CD4-positive, alpha-beta T cell treated with Interferon gamma for 1 hour (primary cell): ENCODE data around the gene KCTD15.

ENCODE experiments used
- DNase-seq: peaks from one replicate; pipeline ENCODE4 v3.0.0-alpha.2; 2020

Gene KCTD15, protein sequence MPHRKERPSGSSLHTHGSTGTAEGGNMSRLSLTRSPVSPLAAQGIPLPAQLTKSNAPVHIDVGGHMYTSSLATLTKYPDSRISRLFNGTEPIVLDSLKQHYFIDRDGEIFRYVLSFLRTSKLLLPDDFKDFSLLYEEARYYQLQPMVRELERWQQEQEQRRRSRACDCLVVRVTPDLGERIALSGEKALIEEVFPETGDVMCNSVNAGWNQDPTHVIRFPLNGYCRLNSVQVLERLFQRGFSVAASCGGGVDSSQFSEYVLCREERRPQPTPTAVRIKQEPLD

DNA sequence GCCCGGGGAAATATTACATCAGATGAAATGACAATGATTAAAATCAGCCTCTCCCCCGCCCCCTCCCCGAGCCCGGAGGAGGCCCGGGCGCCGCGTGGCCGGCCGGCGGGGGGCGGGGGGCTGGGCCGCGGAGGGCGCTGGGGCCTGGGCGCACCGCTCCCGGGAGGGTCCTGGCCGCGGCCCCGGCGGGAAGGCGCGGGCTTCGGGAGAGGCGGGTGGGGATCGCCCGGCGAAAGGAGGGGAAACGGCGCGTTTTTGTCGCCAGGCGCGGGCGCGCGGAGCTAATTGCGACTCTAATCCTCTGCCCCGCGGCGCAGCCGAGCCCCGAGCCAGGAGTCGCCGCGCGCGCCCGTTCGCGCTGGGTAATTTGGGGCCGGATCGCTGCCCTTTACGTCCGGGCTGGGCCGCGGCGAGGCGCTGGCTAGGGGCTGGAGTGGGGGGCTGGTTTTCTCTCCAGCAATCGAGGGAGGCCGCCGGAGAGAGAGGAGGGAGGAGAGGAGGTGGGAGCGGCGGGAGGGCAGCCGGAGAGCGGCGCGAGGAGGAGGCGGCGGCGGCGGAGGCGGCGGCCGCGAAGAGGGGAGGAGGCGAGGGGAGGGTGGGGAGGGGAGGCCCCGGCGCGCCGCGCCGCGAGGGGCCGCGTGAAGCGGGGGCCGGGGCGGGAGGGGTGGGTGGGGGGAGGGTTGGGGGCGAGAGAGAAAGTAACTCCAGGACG lies at the start of gene KCTD15:
Gene KCTD15 (plus strand): TSS at position 707 of the 712 bp plus-strand sequence. CDS start 3,585 bp downstream, outside the sequence.
- no peak for DNase-seq

DNA sequence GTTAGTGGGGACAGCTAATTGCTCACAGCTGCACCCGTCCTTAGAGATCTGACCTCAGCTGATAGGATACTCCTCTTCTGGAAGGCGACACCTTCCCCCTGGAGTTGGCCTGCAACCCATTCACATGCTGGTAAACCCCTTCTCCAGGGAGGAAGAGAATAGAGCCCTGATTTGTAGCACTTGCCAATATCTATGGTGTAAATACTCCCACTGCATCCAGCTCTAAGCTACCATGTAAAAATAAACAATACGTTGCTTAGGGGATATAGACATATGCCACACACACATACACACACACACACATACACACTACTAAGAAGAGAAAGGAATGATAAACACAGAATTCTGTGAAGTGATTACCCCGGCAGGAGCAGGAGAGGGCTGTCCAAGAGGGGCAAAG lies 49.4 kb upstream of the KCTD15 start:
- no peak for DNase-seq

DNA sequence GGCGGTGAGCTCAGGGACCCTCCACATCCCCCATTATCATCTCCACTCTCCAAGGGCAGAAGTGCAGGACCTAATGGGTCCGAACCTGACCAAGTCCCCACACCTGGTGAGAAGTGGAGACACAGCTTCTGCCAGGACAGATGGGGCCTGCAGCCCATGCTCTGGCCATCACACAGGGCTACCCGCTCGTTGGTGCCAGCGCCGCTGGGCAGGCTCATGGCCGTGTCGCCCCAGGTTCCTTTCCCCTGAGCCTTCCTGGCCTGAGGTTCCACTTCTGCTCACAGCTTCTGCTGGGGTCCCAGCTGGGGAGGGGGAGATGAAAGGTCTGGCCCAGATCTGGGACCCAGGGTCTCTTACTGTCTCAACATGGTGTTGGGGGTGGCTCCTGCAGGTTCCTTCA lies 48.4 kb upstream of the KCTD15 start:
- DNase-seq = no peak

DNA sequence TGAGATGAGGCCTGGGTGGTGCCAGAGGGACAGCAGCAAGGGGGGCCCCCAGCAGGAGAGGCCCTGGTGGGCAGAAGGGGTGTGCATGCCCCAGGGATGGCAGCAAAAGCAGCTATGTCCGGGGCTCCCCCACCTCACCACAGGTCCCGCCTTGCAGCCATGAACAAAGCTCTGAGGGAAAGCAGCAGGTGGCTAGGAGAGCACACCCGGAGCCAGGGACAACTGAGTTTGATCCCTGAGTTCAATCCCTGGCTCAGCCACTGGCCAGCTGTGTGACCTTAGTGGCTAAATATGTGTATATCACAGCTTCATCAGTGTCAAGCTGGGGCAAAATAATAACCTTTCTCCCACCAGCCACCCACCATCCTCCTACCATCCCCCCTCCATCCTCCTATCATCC lies 47.7 kb upstream of the KCTD15 start:
- DNase-seq = no peak

DNA sequence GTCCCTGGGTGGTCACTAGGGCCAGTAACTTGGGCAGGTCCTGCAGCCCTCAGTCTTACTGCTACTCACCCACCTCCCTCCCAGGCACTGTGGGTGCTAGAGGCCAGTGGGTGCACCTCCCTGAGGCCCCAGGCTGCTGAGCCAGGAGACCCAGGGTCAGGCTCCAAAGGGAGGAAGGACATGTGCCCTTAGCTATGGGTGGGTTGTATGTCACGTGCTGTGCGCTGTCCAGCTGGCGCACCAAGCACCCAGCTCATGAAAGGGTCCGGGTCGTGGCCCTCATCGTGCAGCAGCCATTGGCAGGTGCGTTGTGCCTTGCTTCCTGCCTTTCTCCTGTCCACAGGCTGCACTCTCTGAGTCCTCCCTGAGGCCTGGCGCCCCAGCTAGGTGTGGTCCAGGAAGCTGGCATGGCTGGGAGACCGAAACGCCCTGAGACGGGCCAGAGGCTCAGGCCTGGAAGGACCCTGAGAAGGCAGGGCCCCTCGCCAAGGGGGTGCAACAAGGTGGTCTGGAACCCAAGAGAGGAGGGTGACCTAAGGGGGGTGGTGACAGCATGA lies 47.0 kb upstream of the KCTD15 start:
- no peak for DNase-seq

DNA sequence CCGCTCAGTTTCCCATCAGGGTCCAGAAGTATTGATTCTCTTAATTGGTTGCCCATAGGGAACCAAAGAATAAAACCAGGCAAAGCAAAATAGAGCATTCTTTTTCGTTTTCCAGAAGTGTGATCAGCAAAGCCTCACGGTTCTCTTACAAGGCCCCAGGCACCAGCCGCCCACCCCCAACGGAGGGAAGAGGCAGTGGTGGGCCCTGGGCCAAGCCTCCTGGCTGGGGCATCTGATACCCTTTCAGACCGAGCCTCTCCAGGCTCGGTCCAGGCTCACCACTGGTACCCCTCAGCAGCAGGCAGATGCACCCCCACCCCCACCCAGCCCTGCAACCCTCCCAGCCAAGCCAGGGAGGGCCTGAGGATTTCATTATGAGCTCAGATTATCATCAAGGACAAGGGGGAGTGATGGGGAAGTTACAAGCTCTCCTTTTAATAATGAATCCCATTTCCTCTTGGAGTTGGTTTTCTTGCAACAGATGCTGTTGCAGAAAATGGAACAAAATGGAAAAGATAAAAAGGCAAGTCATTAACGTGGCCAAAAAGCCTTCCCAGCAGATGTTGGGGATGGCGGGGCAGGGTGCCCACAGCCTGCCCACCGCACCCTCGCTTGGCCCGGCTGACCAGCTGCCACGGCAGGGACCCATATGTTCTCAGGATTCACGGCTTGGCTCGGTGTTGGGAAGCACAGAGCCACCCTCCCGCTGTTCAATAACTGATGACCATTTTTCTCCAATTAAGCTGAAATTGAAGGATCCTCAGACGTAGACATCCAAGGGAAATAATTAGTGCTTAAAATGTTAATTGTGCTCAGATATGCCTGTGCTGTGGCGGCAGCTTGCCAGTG lies 45.9 kb upstream of the KCTD15 start:
- no peak for DNase-seq

DNA sequence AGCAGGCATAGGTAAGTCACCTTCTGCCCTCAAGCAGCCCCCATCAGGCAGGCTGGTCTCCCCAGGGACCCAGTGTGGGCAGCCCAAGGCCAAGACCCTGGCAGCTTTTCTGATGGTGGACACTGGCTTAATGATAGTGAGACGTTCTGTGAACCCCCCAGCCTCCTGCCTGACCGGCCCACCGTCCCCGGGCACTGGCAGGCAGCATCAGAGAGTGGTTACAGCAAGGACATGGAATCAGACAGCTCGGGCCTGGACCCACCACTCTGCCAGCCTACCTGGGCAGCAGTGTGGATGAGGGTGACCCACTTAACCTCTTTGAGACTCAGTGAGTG lies 45.3 kb upstream of the KCTD15 start:
- no peak for DNase-seq

DNA sequence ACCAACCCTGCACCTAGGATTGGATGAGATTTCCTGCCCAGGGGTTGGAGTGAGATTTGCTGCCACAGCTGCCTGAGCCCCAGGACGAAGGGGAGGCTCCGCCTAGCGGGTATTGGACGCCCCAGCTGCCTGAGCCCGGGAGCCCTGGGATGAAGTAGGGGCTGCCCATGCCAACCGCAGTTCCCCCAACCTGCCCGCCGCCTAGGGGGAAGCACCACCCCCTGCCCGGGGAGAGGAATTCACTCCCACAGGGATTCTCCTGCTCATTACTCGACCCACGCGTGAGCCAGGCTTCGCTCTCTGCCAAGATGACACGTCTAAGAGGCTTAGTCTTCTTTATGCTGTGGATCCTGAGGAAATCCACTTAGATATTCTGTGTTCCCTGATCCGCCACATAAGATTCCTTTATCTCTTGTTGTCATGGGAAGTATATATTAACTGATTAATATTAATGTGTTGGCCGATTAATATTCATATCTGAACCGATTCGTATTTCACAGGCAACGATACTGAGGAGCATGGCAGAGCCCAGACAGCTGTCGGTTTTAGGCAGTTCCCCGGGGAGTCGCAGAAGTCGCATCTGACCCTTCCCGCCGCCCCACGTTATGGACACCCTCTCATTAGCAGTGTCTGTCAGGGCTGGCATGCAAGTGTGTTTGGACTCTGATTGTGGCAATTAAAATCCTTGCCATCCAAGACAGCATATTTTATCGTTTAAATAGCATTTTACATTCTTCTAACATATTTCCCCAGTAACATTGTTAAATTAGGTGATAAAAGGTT lies 44.5 kb upstream of the KCTD15 start:
- no peak for DNase-seq

DNA sequence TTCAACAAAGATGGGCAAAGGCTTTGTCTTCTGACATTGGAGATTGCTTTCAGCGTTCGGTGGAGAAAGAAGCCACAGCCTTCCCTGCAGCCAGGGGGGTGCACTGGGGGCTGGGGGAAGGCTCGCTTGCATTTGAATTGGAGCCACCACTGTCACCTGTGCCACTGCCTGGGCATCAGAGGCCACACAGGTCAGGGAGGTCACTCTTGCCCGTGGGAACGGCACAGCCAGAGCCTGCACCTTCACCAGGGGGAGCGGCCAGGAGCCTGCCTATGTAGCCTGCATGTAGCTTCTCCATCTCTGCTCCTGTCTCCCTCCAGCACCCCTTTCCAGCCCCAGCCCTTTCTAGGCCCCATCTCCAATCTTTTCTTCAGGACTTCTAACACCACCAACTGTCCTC lies 43.7 kb upstream of the KCTD15 start:
- no peak for DNase-seq

DNA sequence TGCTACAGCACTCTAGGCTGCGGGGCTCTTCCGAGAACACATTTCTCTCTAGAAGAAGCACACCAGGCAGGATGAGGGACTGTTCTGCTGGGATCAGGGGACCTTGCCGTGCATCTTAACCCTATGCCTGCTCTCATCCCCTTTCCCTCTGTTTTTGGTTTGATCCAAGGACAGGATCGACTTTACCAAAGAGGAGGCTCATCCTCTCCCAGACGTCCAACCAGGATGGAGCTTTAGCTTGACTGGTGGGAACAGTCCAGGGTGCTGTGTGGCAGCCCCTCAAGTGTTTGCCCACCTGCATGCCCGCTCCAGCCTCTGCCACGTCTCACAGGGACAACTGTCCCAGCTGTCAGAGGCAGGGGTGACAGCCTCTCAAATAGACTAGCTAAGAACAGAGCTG lies 42.3 kb upstream of the KCTD15 start:
- DNase-seq = no peak

DNA sequence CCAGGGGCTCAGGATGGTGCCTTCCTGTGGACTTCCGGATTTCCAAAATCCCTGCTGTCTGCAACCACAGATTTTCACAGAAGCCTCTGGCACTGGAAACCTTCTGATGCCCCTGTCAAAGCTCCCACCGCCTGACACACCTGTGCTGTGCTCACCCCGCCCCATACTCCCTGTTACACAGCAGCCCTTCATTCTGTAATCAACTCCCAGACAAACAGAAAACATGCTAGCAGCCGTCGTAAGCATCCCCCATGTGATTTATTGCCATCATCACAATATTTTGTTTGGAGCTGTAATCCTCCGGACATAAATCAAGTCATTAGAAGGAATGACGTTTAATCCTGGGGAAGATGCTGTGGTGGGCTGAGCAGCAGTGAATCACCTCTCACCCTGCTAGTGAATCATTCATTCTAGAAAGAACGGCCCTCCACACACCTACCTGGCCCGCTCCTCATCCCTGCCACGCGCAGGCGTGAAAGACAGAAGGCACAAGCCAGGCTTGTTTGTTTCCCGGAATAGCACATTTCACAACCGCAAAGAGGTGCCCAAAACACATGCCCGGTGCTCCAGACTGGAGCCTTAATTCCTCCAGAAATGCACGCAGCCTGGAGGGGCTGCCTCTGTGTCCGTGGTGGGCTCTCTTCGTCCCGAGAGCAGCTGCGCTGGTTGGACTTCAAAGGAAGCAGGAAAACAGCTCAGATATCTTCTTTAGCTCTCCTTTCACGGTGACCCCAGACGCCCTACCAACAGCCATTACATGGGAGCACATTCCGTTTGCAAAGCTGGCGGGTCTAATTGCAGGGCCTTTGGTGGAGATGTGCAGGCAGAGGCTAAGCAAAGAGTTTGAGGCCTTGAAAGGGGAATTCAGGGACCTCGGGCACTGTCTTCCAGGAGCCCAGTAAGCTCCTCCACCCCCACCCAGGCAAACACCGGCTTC lies 41.3 kb upstream of the KCTD15 start:
- no peak for DNase-seq

DNA sequence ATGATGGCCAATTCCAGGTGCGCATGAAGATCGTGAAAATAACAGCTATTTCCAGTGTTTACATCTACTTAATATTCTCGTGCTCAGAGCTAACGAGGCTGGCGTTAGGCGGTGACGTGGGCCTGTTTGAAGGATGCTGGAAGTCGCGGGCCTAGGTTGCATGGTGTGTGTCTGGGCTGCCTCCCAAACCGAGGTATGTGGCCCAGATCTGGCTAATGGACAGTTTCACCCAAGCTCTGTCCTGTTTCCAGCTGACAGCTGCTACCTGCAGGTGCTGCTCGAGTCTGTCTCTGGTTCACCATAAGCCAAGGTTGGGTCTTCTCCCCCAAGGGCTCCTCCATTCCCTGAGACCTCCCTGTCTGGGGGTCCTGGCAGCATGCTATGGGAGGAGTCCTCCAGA lies 40.5 kb upstream of the KCTD15 start:
- DNase-seq = no peak

DNA sequence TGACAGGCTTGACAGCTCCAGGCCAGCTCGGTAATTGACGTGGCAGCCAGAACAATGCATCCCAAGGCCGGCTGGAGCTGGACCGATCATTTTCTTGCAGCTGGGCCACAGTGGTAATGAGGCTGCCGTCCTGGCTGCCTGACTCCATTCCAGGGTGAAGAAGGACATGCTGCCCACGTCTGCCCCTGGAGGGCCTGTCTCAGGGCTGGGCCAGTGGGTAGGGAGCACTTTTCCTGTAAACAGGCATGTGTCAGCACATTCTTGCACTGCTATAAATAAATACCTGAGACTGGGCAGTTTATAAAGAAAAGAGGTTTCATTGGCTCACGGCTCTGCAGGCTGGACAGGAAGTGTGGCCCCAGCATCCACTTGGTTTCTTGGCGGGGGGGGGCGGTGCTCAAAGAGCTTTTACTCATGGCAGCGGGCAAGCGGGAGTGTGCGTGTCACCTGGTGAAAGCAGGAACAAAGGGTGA lies 38.1 kb upstream of the KCTD15 start:
- no peak for DNase-seq

DNA sequence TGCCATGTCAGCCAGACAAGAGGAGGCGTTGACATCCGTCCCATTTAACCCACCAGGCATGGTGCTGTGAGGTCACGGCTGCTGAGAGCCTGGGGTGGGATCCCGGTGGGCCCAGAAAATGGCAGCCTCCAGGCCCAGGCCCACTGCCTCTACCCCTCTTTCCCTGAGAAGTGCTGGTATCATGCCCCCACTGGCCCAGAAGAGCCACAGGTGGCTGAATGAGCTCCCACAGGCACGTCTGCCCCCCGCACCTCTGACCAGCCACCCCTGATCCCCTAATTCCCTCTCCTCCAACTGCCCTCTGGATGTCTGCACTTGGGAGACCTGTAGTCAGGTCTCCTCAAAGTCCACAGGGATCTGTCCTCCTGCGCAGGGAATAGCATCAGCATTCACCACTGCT lies 37.3 kb upstream of the KCTD15 start:
- DNase-seq = no peak

DNA sequence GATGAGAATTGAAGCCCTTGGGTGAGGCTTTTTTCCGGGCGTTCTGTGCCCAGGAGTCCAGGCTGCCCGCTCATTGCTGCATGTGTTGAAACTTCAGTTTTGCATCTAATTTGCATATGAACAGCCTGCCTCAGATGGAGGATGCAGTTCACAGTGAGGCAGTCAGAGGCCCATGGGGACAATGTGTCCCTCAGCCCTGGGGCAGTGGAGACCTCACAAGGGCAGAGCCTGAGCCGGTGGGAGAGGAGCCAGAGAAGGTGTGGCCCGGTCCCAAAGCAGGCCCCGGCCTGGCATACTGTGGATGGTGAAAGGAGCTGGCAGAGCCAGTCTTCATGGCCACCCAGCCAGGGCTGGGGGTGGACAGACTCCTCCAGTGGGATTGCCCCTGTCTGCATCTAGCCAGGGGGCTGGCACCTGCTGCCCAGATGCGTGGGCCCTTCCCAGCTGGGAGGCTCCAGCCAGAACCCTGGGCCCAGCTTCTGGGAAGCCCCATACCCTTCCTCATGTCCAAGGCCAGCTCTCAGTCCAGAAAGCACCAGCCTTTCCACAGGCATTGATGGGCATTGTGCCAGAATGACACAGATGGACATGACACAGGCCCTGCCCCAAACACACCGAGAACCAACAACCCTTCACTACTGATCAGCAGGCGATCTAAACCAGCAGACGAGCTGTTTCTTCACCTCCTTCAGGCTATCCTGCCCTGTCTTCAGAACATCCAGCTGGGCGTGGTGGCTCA lies 32.9 kb upstream of the KCTD15 start:
- no peak for DNase-seq

DNA sequence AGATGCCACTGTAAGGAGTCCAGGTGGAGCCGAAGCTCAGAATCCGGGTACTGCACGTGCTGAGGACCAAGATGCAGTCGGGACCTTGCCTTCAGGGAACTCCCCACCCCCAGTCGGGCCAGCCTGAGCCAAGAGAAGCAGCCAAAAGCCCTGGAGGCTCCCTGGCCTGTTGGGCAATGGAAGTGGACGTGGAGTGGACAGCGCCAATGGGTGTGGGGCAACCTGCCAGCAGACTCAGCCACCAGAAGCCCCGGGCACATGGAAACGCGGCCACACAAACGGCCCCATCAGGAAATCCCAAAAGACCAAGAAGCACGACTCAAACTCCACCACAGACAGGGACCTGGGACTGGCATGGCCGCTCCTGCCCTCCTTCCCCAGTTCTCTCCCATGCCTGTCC lies 30.0 kb upstream of the KCTD15 start:
- no peak for DNase-seq

DNA sequence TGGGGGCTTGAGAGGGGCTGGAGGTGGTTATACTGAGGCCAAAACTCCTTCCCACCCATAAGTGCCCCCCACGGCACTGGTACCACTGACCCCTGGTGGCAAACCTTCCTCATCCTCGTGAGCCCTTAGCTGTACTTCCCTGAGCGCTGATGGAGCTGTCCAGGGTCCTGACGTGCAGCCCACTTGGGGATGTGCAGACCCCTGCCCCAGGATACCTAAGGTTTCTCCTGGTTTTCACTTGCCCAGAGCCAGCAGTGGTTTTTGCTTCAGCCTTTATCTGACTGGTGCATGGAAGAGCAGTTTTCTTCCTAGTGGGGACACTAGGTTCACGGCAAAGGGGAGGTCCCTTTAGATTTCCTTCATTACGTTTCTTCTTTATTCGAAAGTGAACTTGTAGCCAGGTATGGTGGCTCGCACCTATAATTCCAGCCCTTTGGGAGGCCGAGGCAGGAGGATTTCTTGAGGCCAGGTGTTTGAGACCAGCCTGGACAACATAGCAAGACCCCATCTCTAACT lies 28.7 kb upstream of the KCTD15 start:
- DNase-seq = no peak

DNA sequence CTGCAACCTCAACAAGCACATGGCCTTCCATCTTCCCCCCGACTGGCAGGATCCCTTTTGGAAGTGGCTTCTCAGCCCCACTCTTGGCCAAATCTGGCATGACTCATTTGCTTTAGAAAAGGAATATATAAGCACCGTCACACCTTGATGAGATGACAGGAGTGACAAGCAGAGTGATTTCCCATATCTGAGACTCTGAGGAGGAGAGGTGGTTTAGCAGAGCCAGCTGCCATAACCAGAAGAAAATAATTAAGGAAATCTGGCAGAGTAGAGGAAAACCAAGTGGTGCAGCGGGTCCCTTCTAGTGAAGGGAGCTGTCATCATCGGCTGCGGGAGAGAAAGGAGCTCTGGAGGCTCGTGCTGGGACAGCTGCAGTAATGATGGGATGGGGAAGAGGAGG lies 27.5 kb upstream of the KCTD15 start:
- no peak for DNase-seq

DNA sequence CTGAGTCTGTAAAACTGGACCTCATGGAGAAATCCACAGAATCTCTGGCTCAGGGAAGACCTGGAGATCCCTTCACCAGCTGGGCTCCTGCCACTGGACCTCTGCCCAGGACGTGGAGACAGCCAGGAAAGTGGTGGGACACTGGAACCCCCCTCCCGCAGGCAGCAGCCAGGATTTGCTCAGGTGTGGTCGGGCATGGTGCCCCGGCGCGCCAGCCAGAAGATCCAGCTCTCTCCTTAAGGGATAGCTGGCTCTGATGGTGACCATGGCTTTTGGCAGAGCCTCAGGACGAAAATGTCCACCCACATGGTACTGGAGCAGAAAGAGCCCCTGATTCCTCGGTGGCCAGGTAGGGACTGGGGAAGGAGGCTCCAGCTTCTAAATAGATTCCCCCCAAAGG lies 26.6 kb upstream of the KCTD15 start:
- no peak for DNase-seq

DNA sequence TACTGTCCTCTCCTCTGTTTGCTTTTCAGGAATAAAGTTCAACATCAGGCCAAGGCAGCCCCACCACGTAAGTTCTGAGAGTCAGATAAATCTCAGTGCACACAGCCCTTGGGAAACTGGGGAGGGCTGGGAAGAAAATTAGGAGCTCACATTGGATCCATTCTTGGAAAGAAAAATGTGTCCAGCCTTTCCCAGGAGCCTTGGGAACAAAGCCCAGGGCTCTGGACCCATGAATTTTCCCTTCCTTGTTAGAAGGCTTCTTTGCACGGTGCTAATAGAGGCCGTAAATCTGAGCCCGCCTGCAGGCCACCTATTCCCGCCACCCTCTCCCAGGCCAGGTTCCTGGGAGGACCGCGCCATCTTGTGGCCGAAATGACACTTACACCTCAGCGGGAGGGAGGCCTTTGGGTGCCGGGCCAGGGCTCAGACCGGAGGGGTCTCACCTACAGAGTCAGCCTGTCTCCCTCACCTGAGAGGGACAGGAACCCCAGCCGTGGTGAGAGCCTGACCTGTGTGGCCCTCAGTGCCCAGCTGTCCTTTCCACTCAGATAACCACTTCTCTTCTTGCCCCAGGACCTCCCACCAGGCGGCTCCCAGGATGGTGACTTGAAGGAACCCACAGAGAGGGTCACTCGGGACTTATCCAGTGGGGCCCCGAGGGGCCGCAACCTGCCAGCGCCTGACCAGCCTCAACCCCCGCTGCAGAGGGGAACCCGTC lies 25.1 kb upstream of the KCTD15 start:
- DNase-seq = peak; percentile 37
